Thyroid gland (tissue), 4 donors: ENCODE measurements around the gene RAPGEF6. TPM values are rescaled to one million over a fixed set of nuclear protein-coding genes. Genes with fewer than 3 reads are reported as not detected.

ENCODE experiments used
- DNase-seq, 2 donors: peaks; one replicate each; pipeline ENCODE4 v3.0.0-alpha.2; 2019
- H3K27ac ChIP-seq, 3 donors: fragments of 200-600 bp; sonication (generic); 1 replicate in 2 of 3; 2 replicates in 1 of 3; pipeline ENCODE4 v1.5.1; 2016 to 2019; ENCODE audit warnings: mild to moderate bottlenecking in 1 of 3, moderate library complexity in 1 of 3
- H3K27me3 ChIP-seq: fragments of 200-600 bp; sonication (generic); one replicate; pipeline ENCODE4 v1.5.1; 2019
- H3K36me3 ChIP-seq, 2 donors: fragments of 200-600 bp; sonication (generic); one replicate each; pipeline ENCODE4 v1.5.1; 2016 to 2019
- H3K4me1 ChIP-seq, 2 donors: fragments of 200-600 bp; sonication (generic); one replicate each; pipeline ENCODE4 v1.5.1; 2017 to 2019
- H3K4me3 ChIP-seq, 3 donors: fragments of 200-600 bp; sonication (generic); replicated peaks in 1 of 3; 1 replicate in 2 of 3; 2 replicates in 1 of 3; pipeline ENCODE4 v1.5.1; 2016; ENCODE audit warnings: mild to moderate bottlenecking in 1 of 3
- H3K9me3 ChIP-seq: fragments of 200-600 bp; sonication (generic); one replicate; pipeline ENCODE4 v1.5.1; 2017
- POLR2A ChIP-seq, 2 donors: fragments of 450-650 bp; IDR thresholded peaks; one replicate each; pipeline ENCODE4 v1.6.1; 2017; ENCODE audit warnings: antibody characterized with exemption in 2 of 2, mild to moderate bottlenecking in 2 of 2, moderate library complexity in 1 of 2
- WGBS, 2 donors: methylation state at CpG; one replicate each; pipeline ENCODE4 v1.1.5; 2017; 5-methylcytosine and 5-hydroxymethylcytosine counted together
- intact Hi-C: fragments of 100-400 bp; cut with DNase I; formaldehyde crosslinking; loops from one replicate; pipeline ENCODE4 v1.15.1; 2023
- total RNA-seq, 4 donors: library from RNA; depleted of rRNA; stranded (reverse); fragments of >200 nt; gene quantifications; one replicate each; pipeline ENCODE4 v1.2.3, GENCODE V29; 2016
- TF ChIP-seq, protein P1 (sequence below), 6 experiments: fragments of 200-600 bp in 3 of 6; fragments of 450-650 bp in 3 of 6; sonication (generic) in 3 of 6; IDR thresholded peaks; one replicate each; pipeline ENCODE4 v1.5.1; 2016 to 2019; ENCODE audit warnings: antibody characterized with exemption in 6 of 6, mild to moderate bottlenecking in 2 of 6, inconsistent platforms in 1 of 6, moderate library complexity in 1 of 6

The RAPGEF6 gene
- total RNA-seq, 4 donors from 2014 or later: 20.2 to 36.4 (median 25.2) TPM

DNA sequence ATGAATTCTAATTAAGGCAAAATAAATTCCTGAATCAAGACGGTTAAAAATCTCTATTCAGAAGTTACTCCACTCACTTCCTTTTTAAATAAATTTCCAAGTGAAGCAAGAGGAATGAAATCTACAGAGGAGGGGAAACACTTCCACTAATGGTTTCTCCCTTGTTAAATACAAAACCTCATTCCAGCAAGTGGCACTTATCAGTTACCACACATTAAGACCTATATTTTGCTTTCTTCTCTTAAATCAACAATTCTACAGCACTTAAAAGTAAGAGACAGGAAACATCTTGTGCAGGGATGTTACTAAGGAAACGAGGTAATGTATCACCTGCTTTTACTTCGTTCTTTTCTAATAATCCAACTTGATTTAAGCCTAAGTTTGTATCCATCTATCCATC lies 172.6 kb downstream of the RAPGEF6 start:
- intact Hi-C loops: no loop called here
- Histone ChIP-seq H3K4me1 (no peaks in the 10 kb centered on the region), H3K27me3 (no peaks in the 10 kb centered on the region), H3K27ac (no peak overlapping the region), H3K9me3 (no peaks in the 10 kb centered on the region), H3K4me3 (no peak overlapping the region), H3K36me3 (no peaks in the 10 kb centered on the region)
- 56 to 68% methylated on average over 3 of the region's 3 CpGs for WGBS, 2 donors
- TF ChIP-seq POLR2A (IDR thresholded peaks at IDR 0.05): no peak
- TF ChIP-seq, protein P1, sequence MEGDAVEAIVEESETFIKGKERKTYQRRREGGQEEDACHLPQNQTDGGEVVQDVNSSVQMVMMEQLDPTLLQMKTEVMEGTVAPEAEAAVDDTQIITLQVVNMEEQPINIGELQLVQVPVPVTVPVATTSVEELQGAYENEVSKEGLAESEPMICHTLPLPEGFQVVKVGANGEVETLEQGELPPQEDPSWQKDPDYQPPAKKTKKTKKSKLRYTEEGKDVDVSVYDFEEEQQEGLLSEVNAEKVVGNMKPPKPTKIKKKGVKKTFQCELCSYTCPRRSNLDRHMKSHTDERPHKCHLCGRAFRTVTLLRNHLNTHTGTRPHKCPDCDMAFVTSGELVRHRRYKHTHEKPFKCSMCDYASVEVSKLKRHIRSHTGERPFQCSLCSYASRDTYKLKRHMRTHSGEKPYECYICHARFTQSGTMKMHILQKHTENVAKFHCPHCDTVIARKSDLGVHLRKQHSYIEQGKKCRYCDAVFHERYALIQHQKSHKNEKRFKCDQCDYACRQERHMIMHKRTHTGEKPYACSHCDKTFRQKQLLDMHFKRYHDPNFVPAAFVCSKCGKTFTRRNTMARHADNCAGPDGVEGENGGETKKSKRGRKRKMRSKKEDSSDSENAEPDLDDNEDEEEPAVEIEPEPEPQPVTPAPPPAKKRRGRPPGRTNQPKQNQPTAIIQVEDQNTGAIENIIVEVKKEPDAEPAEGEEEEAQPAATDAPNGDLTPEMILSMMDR (IDR thresholded peaks at IDR 0.05): no peak
- DNase-seq: no peak

- no peak for DNase-seq
- no peaks in the 10 kb centered on the region for H3K36me3 ChIP-seq
- no peak overlapping the region for H3K27ac ChIP-seq
- no peak overlapping the region for H3K4me3 ChIP-seq
- peaks cover 3 to 5% of the 10 kb centered on the region in 2 donors for H3K4me1 ChIP-seq
- no peak for TF ChIP-seq POLR2A (IDR thresholded peaks at IDR 0.05)
- TF ChIP-seq, protein P1 (IDR thresholded peaks at IDR 0.05): no peak
- WGBS, 2 donors: 90 to 91% methylated on average over 5 of the region's 5 CpGs
- intact Hi-C loops: no loop called here
- H3K9me3 ChIP-seq: no peaks in the 10 kb centered on the region
- H3K27me3 ChIP-seq: no peaks in the 10 kb centered on the region
Measured at GRCh38 chr5:131461742-131462141, 173.3 kb downstream of the RAPGEF6 start.

DNA sequence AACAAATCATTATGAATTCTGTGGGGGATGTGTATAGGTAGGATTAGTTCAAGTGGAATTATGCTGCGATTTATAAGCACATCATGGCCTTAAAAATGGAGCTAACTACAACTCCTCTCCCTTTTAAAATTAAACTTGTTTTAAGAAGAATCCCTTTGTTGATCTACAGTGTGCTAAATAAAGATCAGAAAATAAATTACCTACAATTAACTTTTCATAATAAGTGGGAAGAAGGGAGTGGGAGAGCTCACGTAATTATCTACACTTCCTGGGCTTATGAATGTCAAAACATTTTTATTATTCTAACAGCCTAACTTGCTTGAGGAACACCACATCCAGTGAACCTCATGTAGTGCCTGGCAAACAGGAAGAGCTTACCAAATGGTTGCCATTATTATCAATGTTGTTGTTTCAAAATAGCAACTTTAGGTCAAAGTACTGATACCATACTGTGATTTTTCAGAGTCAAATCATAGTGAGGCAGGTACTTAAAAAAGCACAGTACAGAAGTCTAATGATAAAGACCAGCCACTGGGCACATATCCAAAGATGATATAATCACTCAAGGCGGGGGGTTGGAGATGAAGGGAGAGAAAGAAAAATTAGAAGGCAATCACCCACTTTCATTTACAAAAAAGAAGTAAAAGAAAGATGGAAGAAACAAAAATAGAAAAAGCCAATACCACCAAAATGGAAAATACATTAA lies 174.0 kb downstream of the RAPGEF6 start:
- intact Hi-C loops: no loop called here
- no peak for DNase-seq
- TF ChIP-seq, protein P1 (IDR thresholded peaks at IDR 0.05): no peak
- TF ChIP-seq POLR2A (IDR thresholded peaks at IDR 0.05): no peak
- no peaks in the 10 kb centered on the region for H3K36me3 ChIP-seq
- H3K9me3 ChIP-seq: no peaks in the 10 kb centered on the region
- no peak overlapping the region for H3K27ac ChIP-seq
- H3K4me1 ChIP-seq: peaks cover 6 to 9% of the 10 kb centered on the region in 2 donors
- H3K4me3 ChIP-seq: no peak overlapping the region
- WGBS, 2 donors: 91% methylated on average over 3 of the region's 3 CpGs
- no peaks in the 10 kb centered on the region for H3K27me3 ChIP-seq

- Histone ChIP-seq H3K4me3 (no peak overlapping the region), H3K27me3 (no peaks in the 10 kb centered on the region), H3K9me3 (no peaks in the 10 kb centered on the region), H3K27ac (no peak overlapping the region), H3K36me3 (no peaks in the 10 kb centered on the region), H3K4me1 (peaks cover 6 to 9% of the 10 kb centered on the region in 2 donors)
- intact Hi-C loops: no loop called here
- no peak for DNase-seq
- 98 to 100% methylated on average over 1 of the region's 1 CpG for WGBS, 2 donors
- TF ChIP-seq, protein P1 (IDR thresholded peaks at IDR 0.05): no peak
- no peak for TF ChIP-seq POLR2A (IDR thresholded peaks at IDR 0.05)
Measured at GRCh38 chr5:131460133-131460532, 174.9 kb downstream of the RAPGEF6 start.

DNA sequence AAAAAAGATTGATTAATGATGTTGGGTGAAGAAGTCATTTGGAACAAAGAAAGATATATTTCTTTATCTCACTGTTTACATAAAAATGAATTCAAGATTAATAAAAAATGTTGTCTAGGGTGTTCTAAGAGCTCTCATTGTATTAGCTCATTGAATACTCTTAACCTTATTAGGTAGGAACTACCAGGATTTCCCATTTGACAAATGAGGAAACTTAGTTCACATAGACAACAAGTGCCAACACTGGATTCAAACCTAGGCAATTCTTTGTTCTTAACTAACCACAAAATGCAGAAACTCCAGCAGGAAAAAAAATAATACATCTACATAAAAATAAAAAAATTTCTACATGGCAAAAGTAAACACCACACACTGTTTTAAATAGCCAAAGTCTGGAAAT lies 175.8 kb downstream of the RAPGEF6 start:
- intact Hi-C loops: no loop called here
- Histone ChIP-seq H3K27me3 (no peaks in the 10 kb centered on the region), H3K36me3 (no peaks in the 10 kb centered on the region), H3K4me1 (peaks cover 6 to 9% of the 10 kb centered on the region in 2 donors), H3K4me3 (no peak overlapping the region), H3K9me3 (no peaks in the 10 kb centered on the region), H3K27ac (no peak overlapping the region)
- no peak for DNase-seq
- no peak for TF ChIP-seq POLR2A (IDR thresholded peaks at IDR 0.05)
- TF ChIP-seq, protein P1 (IDR thresholded peaks at IDR 0.05): no peak
